OCI-LY1 (cell line): ENCODE results near the gene CTBP2.

ENCODE experiments used
- EZH2 ChIP-seq: fragments of 200-600 bp; sonication (generic), shearing (Covaris generic); IDR thresholded peaks from 2 replicates; pipeline ENCODE4 v1.8.0; 2017; ENCODE audit warnings: borderline replicate concordance, mixed run types, mild to moderate bottlenecking, antibody characterized with exemption, low read length, moderate library complexity, mixed read lengths
- TF ChIP-seq, protein P1 (sequence below): fragments of 200-600 bp; sonication (generic), shearing (Covaris generic); IDR thresholded peaks from 2 replicates; pipeline ENCODE4 v1.5.1; 2017; ENCODE audit warnings: mild to moderate bottlenecking, antibody characterized with exemption, low read length, moderate library complexity, mixed read lengths

DNA sequence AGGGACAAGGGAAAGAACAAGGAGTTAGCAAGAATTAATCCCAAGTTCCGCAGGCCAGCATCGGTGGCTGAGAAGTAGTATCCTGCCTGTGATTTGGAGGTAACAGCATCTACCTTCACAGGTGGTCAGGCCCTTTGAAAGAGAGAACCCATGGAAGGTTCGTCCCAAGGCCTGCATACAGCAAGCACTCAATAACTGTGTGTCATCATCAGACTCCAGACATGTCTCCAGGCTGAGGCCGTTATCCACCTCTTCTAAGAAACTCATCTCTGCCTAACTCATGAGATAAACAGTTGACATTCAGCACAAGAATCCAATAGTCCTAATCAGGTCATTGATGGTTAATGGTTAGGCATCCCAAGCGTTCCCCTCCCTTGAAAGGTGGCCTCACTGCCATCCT, 45.0 kb downstream of the CTBP2 start:
- TF ChIP-seq, protein P1, sequence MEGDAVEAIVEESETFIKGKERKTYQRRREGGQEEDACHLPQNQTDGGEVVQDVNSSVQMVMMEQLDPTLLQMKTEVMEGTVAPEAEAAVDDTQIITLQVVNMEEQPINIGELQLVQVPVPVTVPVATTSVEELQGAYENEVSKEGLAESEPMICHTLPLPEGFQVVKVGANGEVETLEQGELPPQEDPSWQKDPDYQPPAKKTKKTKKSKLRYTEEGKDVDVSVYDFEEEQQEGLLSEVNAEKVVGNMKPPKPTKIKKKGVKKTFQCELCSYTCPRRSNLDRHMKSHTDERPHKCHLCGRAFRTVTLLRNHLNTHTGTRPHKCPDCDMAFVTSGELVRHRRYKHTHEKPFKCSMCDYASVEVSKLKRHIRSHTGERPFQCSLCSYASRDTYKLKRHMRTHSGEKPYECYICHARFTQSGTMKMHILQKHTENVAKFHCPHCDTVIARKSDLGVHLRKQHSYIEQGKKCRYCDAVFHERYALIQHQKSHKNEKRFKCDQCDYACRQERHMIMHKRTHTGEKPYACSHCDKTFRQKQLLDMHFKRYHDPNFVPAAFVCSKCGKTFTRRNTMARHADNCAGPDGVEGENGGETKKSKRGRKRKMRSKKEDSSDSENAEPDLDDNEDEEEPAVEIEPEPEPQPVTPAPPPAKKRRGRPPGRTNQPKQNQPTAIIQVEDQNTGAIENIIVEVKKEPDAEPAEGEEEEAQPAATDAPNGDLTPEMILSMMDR, result no peak
- no peak for TF ChIP-seq EZH2
